LNCaP clone FGC (cell line): ENCODE data around the gene CLCN4.

ENCODE experiments used
- DNase-seq: peaks from one replicate; pipeline ENCODE4 v3.0.0-alpha.2; 2011; ENCODE audit warnings: low read depth
- H3K4me3 ChIP-seq: 2 replicates; pipeline ENCODE4 v1.5.1; 2011; ENCODE audit warnings: mild to moderate bottlenecking, low read depth, low read length, control low read depth
- CTCF ChIP-seq: IDR thresholded peaks from 2 replicates; pipeline ENCODE4 v1.5.1; 2012; ENCODE audit warnings: mild to moderate bottlenecking; ENCODE audit not compliant: control insufficient read depth, insufficient read depth; ENCODE audit errors: extremely low read depth

Gene CLCN4

GRCh38 chrX:10198254-10198653 is 41.5 kb downstream of the CLCN4 start:
- no peak overlapping the region for H3K4me3 ChIP-seq
- no peak for DNase-seq
- no peak for TF ChIP-seq CTCF

GRCh38 chrX:10199212-10199611 is 42.4 kb downstream of the CLCN4 start:
- H3K4me3 ChIP-seq = no peak overlapping the region
- no peak for DNase-seq
- no peak for TF ChIP-seq CTCF

GRCh38 chrX:10203617-10204016 is 46.8 kb downstream of the CLCN4 start:
- no peak for DNase-seq
- no peak overlapping the region for H3K4me3 ChIP-seq
- no peak for TF ChIP-seq CTCF

GRCh38 chrX:10206317-10206716 is 49.5 kb downstream of the CLCN4 start:
- DNase-seq = no peak
- no peak overlapping the region for H3K4me3 ChIP-seq
- no peak for TF ChIP-seq CTCF

DNA sequence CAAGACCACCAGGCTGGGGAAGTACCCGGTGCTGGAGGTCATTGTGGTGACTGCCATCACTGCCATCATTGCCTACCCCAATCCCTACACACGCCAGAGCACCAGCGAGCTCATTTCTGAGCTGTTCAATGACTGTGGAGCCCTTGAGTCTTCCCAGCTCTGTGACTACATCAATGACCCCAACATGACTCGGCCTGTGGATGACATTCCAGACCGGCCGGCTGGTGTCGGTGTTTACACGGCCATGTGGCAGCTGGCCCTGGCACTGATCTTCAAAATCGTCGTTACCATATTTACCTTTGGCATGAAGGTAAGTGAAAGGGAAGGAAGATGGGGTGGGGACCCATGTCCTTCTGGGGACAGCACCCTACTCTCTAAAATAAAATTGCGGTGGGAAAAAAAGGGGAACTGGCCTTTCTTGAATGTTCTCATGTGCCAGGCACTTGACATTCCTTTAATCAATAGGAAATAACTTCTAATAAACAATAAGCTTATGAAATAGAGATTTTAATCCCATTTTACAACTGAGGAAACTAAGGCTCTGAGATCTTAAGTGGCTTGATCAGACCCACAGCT is 51.6 kb downstream of the CLCN4 start:
- no peak overlapping the region for H3K4me3 ChIP-seq
- DNase-seq = no peak
- TF ChIP-seq CTCF = no peak

DNA sequence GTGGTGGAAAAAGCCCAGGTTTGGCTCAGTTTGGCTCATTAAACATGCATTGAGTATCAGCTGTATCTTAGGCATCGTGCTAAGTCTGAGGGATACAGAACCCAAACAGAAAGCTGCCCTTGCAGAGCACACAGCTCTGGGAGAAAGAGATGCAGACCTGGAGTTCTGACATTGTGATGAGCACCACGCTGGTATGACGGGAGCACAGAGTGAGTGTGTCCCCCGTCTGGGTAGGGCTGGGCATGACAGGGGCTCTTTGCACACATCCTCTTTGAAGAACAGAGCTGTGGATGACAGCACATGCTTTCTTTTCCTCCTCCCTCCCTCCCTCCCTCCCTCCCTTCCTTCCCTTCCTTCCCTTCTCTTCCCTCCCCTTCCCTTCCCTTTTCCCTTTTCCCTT is 52.2 kb downstream of the CLCN4 start:
- H3K4me3 ChIP-seq = no peak overlapping the region
- no peak for DNase-seq
- no peak for TF ChIP-seq CTCF

DNA sequence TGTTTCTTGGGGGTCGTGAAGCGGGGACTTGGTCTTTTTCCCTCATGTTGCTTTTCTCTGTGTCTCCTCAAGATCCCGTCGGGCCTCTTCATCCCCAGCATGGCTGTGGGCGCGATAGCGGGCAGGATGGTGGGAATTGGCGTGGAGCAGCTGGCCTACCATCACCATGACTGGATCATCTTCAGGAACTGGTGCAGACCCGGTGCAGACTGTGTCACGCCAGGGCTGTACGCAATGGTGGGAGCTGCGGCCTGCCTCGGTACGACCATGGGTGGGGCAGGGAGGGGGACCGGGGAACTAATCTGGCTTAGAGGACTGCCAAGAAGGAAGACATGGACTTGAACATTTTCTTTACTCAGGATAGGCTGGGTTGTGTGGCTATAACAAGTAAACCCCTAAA is 55.6 kb downstream of the CLCN4 start:
- DNase-seq = no peak
- H3K4me3 ChIP-seq = no peak overlapping the region
- no peak for TF ChIP-seq CTCF
